ENCODE measurements around the gene SLCO4A1. TPM values are rescaled to one million over a fixed set of nuclear protein-coding genes. Genes with fewer than 3 reads are reported as not detected.
A peak's percentile ranks its signal among the peaks of the same experiment; 100 is the strongest.

The SLCO4A1 gene
- total and polyA plus RNA-seq, 12 donors = 1.5 to 52.7 (median 6.8) TPM

DNA sequence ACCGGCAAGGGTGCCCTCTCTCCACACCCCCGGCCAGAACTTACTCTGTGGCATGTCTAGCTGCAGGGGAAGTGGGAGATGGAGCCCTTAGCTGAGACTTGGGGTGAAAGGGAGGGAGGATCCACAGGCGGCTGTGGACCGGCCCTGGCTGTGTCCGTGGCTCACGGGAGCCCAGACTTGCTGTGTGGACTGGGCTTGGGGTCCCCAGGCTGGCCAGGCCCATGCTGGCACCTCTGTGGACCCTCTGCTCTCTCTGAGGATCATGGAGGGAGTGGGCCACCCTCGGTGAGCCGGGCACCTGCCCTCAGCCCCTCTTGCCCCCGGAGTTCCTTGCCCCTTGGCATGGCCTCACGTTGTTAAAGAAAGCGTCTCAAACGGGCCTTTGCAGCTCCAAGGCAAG lies 57.4 kb downstream of the SLCO4A1 start:
- intact Hi-C loops (cut with DNase I) = no loop called here
- ATAC-seq (no peak), DNase-seq (peak in 1 of 2 donors; percentile 3)
- WGBS, 2 donors = 87 to 93% methylated on average over 12 of the region's 12 CpGs
- H3K4me1 ChIP-seq = peaks cover 3 to 17% (median 7%) of the 10 kb centered on the region in 9 donors
- no peak overlapping the region for H3K4me3 ChIP-seq
- no peaks in the 10 kb centered on the region for H3K36me3 ChIP-seq
- no peak overlapping the region for H3K27ac ChIP-seq
- TF ChIP-seq, protein P1, sequence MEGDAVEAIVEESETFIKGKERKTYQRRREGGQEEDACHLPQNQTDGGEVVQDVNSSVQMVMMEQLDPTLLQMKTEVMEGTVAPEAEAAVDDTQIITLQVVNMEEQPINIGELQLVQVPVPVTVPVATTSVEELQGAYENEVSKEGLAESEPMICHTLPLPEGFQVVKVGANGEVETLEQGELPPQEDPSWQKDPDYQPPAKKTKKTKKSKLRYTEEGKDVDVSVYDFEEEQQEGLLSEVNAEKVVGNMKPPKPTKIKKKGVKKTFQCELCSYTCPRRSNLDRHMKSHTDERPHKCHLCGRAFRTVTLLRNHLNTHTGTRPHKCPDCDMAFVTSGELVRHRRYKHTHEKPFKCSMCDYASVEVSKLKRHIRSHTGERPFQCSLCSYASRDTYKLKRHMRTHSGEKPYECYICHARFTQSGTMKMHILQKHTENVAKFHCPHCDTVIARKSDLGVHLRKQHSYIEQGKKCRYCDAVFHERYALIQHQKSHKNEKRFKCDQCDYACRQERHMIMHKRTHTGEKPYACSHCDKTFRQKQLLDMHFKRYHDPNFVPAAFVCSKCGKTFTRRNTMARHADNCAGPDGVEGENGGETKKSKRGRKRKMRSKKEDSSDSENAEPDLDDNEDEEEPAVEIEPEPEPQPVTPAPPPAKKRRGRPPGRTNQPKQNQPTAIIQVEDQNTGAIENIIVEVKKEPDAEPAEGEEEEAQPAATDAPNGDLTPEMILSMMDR (IDR thresholded peaks at IDR 0.05) = no peak
- H3K27me3 ChIP-seq = peaks cover 0 to 3% (median 0%) of the 10 kb centered on the region in 7 donors
- H3K9me3 ChIP-seq = no peaks in the 10 kb centered on the region

DNA sequence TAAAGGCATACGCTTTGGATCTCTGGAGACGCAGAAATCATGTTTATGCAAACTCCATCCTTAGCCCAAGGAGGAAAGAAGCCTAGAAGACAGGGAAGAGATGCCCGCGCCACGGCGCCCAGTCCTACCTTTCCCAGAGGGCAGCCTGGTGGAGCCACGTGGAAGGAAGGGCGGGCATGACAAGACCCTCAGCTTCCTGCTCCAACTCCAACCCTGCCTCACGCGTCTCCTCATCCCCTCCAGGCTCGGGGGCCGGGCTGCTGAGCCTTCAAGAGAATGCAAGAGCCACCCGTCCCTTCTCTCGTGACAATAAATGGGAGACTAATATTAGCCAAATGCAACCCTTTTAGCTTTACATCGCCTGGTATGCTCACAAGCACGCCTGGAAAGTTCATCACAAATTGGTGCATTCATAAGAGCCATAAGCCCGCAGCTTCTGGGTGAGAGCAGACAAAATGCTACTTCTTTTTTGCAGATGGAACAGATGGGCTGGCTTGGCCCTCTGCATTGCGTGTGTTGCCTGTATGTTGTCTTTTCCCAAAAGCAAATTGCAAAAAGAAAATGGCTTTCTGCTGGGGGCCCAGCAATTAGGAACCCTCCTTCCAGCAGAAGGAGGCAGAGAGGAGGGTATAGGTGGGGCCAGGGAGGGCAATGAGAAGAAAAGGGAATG lies 58.1 kb downstream of the SLCO4A1 start:
- DNase-seq (peak in 1 of 2 donors; percentile 2), ATAC-seq (no peak)
- intact Hi-C loops (cut with DNase I) = no loop called here
- TF ChIP-seq, protein P1 (IDR thresholded peaks at IDR 0.05) = no peak
- H3K9me3 ChIP-seq = no peaks in the 10 kb centered on the region
- H3K4me1 ChIP-seq = peaks cover 5 to 21% (median 9%) of the 10 kb centered on the region in 9 donors
- H3K27ac ChIP-seq = no peak overlapping the region
- no peaks in the 10 kb centered on the region for H3K36me3 ChIP-seq
- H3K27me3 ChIP-seq = no peaks in the 10 kb centered on the region
- WGBS, 2 donors = 88% methylated on average over 18 of the region's 18 CpGs
- H3K4me3 ChIP-seq = no peak overlapping the region

DNA sequence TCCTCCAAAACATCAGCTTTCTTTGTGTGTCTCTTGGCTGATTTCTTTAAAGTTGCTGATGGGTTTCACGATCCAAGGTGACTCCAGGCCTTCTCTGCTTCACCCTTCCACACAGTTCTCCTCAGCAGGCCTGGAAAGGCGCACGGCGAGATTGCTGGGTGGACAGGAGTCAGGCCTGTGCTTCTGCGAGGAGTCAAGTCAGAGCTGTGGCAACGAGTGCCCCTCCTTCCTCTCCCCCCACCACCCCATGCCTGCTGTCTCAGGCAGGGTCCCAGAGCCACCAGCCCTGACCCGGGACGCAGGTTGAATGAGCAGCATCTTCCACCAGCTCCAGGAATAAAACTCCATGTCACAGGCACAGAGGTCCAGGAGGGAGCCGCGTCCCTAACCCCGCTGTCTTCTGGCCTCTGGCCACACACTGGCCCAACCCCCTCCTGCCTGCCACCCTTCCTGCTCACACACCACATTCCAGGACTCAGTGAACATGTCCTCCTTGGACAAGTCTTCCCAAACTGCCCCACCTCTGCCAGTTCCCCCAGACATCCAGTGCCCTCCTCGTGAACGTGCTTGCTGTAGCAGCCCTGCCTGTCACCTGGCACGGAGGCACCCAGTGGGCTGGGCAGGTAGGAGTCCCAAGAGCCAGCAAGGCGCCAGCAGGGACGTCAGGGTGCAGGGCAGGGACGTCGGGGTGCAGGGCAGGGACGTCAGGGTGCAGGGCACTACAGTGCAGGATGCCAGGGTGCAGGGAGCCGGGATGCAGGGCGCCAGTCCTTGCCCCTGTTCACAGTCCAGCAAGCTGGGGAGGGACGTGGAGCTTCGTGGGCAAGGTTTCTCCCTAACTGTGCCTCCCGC lies 59.1 kb downstream of the SLCO4A1 start:
- Histone ChIP-seq H3K36me3 (no peaks in the 10 kb centered on the region), H3K27me3 (peaks cover 0 to 10% (median 0%) of the 10 kb centered on the region in 7 donors), H3K4me3 (no peak overlapping the region), H3K4me1 (peaks cover 5 to 21% (median 9%) of the 10 kb centered on the region in 9 donors), H3K27ac (no peak overlapping the region), H3K9me3 (no peaks in the 10 kb centered on the region)
- intact Hi-C loops (cut with DNase I) = no loop called here
- 85 to 86% methylated on average over 23 to 24 of the region's 24 CpGs for WGBS, 2 donors
- ATAC-seq = no peak
- TF ChIP-seq, protein P1 (IDR thresholded peaks at IDR 0.05) = no peak
- peak in 1 of 2 donors; percentile 2 for DNase-seq

DNA sequence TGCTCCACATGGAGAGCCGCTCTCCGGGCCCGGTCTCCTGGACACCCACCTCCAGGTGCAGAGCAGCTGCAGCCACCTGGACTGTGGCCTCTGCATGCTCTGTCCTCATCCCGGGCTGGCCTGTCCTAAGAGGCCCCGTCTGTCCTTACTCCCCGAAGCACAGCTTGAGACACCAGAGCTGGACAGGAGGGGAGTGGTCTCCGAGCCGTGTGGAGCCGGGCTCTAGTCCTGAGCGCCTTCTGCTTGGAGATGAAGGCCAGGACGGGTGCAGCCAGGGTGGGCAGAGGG lies 59.7 kb downstream of the SLCO4A1 start:
- Histone ChIP-seq H3K4me1 (peaks cover 5 to 21% (median 9%) of the 10 kb centered on the region in 9 donors), H3K9me3 (no peaks in the 10 kb centered on the region), H3K27me3 (peaks cover 0 to 15% (median 2%) of the 10 kb centered on the region in 7 donors), H3K27ac (no peak overlapping the region), H3K4me3 (no peak overlapping the region), H3K36me3 (no peaks in the 10 kb centered on the region)
- 78 to 86% methylated on average over 11 of the region's 11 CpGs for WGBS, 2 donors
- TF ChIP-seq, protein P1 (IDR thresholded peaks at IDR 0.05) = no peak
- intact Hi-C loops (cut with DNase I) = no loop called here
- no peak for ATAC-seq
- peak in 1 of 2 donors; percentile 6 for DNase-seq
